ENCODE results near the gene FOXB1.

Gene FOXB1

GRCh38 chr15:59996298-59997041 is 7.6 kb upstream of the FOXB1 start:
- Mint-ChIP-seq H3K27me3 (ENCODE audit: low read depth, poor library complexity) (peaks cover 50% of the 10 kb centered on the region), H3K4me3 (peak overlapping the region; percentile 93), H3K27ac (no peak overlapping the region), H3K4me1 (peaks cover 92% of the 10 kb centered on the region), H3K9me3 (no peaks in the 10 kb centered on the region), H3K36me3 (ENCODE audit: low read depth) (no peaks in the 10 kb centered on the region)
- no peak for DNase-seq
- TF ChIP-seq CTCF (IDR thresholded peaks at IDR 0.05), result no peak

- Mint-ChIP-seq H3K9me3 (no peaks in the 10 kb centered on the region), H3K27me3 (ENCODE audit: low read depth, poor library complexity) (peaks cover 57% of the 10 kb centered on the region), H3K4me1 (peaks cover 92% of the 10 kb centered on the region), H3K27ac (peak overlapping the region; percentile 81), H3K4me3 (peak overlapping the region; percentile 93), H3K36me3 (ENCODE audit: low read depth) (no peaks in the 10 kb centered on the region)
- TF ChIP-seq CTCF (IDR thresholded peaks at IDR 0.05), result no peak
- peak; percentile 74 for DNase-seq
These were observed 6.9 kb upstream of the FOXB1 start for GRCh38 chr15:59997070-59997701.

- Mint-ChIP-seq H3K9me3 (no peaks in the 10 kb centered on the region), H3K27me3 (ENCODE audit: low read depth, poor library complexity) (peaks cover 70% of the 10 kb centered on the region), H3K27ac (peak overlapping the region; percentile 87), H3K4me1 (peaks cover 95% of the 10 kb centered on the region), H3K4me3 (peak overlapping the region; percentile 93), H3K36me3 (ENCODE audit: low read depth) (no peaks in the 10 kb centered on the region)
- no peak for TF ChIP-seq CTCF (IDR thresholded peaks at IDR 0.05)
- no peak for DNase-seq
These were observed 5.7 kb upstream of the FOXB1 start for GRCh38 chr15:59998305-59998949.

- H3K9me3 Mint-ChIP-seq, result no peaks in the 10 kb centered on the region
- TF ChIP-seq CTCF (IDR thresholded peaks at IDR 0.05), result no peak
- H3K4me3 Mint-ChIP-seq, result peak overlapping the region; percentile 93
- H3K27ac Mint-ChIP-seq, result peak overlapping the region; percentile 63
- H3K36me3 Mint-ChIP-seq (ENCODE audit: low read depth), result no peaks in the 10 kb centered on the region
- peaks cover 71% of the 10 kb centered on the region for H3K27me3 Mint-ChIP-seq (ENCODE audit: low read depth, poor library complexity)
- H3K4me1 Mint-ChIP-seq, result peaks cover 90% of the 10 kb centered on the region
- DNase-seq, result no peak
These were observed 5.0 kb upstream of the FOXB1 start for GRCh38 chr15:59998950-59999611.

- peak; percentile 26 for DNase-seq
- Mint-ChIP-seq H3K4me3 (peak overlapping the region; percentile 93), H3K4me1 (peaks cover 85% of the 10 kb centered on the region), H3K9me3 (no peaks in the 10 kb centered on the region), H3K27ac (peak overlapping the region; percentile 63), H3K27me3 (ENCODE audit: low read depth, poor library complexity) (peaks cover 66% of the 10 kb centered on the region), H3K36me3 (ENCODE audit: low read depth) (no peaks in the 10 kb centered on the region)
- no peak for TF ChIP-seq CTCF (IDR thresholded peaks at IDR 0.05)
These were observed 4.4 kb upstream of the FOXB1 start for GRCh38 chr15:59999612-60000112.

Measured in nephron progenitor cell (in vitro differentiated cells).